ENCODE data around the gene CCDC192. TPM values are rescaled to one million over a fixed set of nuclear protein-coding genes. Genes with fewer than 3 reads are reported as not detected.

The CCDC192 gene
- total and polyA plus RNA-seq, 8 donors, result 0.81 to 1.6 (median 1.2) TPM; not detected in 2

DNA sequence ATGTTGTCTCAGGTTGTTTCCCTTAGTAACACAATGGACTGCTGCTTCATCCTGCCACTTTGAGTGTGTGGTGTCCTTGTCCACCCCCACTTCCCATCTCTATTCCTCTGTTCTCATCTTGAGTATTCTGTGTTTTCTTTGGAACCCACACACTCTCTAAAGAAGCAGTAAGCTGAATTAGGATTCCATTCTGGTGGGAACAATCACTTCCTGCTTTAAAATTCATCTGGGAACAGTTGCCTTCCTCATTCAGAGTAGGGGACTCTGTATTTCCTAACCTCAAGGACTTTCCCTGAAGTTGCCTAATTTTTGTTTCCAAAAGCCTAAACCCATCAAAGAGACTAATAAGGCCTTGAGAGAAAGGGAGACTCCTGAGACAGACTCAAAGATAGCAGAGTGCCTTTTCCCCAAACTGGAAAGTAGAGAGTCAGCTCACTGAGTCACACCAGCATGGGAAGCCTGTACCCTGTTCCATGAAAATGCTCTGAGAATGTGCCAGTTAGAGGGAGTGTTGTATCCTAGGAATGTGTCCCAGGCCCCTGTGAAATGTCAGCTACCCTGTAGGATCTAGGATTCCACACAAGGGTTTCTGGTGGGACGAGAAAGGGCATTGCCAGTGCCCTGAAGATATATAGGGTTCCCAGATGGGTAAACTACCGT lies 63.6 kb downstream of the CCDC192 start:
- intact Hi-C loops (cut with DNase I), result no loop called here
- H3K27ac ChIP-seq, result no peak overlapping the region
- TF ChIP-seq, protein P1, sequence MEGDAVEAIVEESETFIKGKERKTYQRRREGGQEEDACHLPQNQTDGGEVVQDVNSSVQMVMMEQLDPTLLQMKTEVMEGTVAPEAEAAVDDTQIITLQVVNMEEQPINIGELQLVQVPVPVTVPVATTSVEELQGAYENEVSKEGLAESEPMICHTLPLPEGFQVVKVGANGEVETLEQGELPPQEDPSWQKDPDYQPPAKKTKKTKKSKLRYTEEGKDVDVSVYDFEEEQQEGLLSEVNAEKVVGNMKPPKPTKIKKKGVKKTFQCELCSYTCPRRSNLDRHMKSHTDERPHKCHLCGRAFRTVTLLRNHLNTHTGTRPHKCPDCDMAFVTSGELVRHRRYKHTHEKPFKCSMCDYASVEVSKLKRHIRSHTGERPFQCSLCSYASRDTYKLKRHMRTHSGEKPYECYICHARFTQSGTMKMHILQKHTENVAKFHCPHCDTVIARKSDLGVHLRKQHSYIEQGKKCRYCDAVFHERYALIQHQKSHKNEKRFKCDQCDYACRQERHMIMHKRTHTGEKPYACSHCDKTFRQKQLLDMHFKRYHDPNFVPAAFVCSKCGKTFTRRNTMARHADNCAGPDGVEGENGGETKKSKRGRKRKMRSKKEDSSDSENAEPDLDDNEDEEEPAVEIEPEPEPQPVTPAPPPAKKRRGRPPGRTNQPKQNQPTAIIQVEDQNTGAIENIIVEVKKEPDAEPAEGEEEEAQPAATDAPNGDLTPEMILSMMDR (IDR thresholded peaks at IDR 0.05), result no peak
- no peak overlapping the region for H3K4me3 ChIP-seq
- H3K36me3 ChIP-seq, result no peaks in the 10 kb centered on the region
- no peaks in the 10 kb centered on the region for H3K9me3 ChIP-seq
- DNase-seq (no peak), ATAC-seq (no peak)
- no peaks in the 10 kb centered on the region for H3K4me1 ChIP-seq
- H3K27me3 ChIP-seq, result no peaks in the 10 kb centered on the region

DNA sequence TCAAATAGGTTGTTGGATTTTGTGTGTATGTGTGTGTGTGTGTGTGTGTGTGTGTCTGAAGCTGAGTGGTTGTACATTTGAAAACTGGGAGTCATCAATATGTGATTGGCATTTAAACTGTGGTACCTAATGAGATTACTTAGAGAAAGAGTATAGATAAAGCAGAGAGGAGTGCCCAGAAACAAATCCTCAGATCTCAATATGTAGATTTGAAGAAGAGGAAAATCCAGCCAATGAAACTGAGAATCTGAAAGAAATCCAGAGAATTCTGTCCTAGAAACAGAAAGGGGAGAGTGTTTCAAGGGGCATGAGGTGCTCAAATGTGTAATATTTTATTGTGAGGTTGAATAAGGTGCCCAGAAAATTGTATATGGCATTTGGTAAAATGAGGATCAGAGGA lies 66.2 kb downstream of the CCDC192 start:
- H3K27me3 ChIP-seq, result no peaks in the 10 kb centered on the region
- H3K4me3 ChIP-seq, result no peak overlapping the region
- H3K27ac ChIP-seq, result no peak overlapping the region
- intact Hi-C loops (cut with DNase I), result no loop called here
- no peaks in the 10 kb centered on the region for H3K9me3 ChIP-seq
- ATAC-seq (no peak), DNase-seq (no peak)
- no peaks in the 10 kb centered on the region for H3K36me3 ChIP-seq
- TF ChIP-seq, protein P1 (IDR thresholded peaks at IDR 0.05), result no peak
- no peaks in the 10 kb centered on the region for H3K4me1 ChIP-seq

DNA sequence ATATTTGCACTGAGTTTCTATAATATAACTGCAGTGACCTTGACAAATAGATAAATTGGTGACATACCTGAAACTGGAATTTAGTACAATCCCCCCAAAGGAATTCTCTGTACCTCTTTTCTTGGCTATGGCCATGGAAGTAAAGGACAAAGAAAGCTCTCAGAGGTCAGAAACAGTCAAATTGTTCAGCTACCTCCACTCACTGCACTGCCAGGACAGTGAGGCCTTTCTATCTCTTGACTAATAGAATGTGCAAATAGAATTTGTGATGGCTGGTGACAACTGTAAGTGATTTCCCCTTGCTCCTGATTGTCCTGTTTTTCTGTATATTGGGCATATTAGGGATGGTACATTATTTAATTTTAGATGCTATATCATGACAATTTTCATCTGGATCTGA lies 67.1 kb downstream of the CCDC192 start:
- no peaks in the 10 kb centered on the region for H3K27me3 ChIP-seq
- intact Hi-C loops (cut with DNase I), result no loop called here
- H3K4me3 ChIP-seq, result no peak overlapping the region
- TF ChIP-seq, protein P1 (IDR thresholded peaks at IDR 0.05), result no peak
- H3K36me3 ChIP-seq, result no peaks in the 10 kb centered on the region
- H3K4me1 ChIP-seq, result no peaks in the 10 kb centered on the region
- H3K9me3 ChIP-seq, result no peaks in the 10 kb centered on the region
- H3K27ac ChIP-seq, result no peak overlapping the region
- ATAC-seq, result no peak
- no peak for DNase-seq

DNA sequence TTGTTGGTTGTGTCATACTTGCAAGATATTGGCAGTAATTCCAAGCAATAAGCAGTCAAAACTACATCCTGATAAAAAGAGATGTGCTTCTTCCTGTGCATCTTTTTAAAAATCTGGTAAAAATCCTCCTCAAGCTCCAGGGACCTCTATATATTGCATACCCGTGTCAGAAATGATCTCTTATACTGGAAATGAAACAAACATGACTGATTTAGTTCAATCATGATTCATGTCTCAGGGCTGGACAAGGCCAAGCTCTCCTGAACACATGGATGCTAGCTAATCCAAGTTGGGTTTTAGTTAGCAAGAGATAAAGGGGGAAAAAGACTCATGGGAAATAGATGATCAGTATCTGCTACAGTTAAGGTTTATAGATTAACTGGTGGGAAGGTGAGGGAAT lies 69.3 kb downstream of the CCDC192 start:
- TF ChIP-seq, protein P1 (IDR thresholded peaks at IDR 0.05), result no peak
- Histone ChIP-seq H3K27me3 (no peaks in the 10 kb centered on the region), H3K27ac (no peak overlapping the region), H3K9me3 (peaks cover 0 to 6% of the 10 kb centered on the region in 2 donors), H3K36me3 (no peaks in the 10 kb centered on the region), H3K4me3 (no peak overlapping the region), H3K4me1 (no peaks in the 10 kb centered on the region)
- intact Hi-C loops (cut with DNase I), result no loop called here
- ATAC-seq (no peak), DNase-seq (no peak)

DNA sequence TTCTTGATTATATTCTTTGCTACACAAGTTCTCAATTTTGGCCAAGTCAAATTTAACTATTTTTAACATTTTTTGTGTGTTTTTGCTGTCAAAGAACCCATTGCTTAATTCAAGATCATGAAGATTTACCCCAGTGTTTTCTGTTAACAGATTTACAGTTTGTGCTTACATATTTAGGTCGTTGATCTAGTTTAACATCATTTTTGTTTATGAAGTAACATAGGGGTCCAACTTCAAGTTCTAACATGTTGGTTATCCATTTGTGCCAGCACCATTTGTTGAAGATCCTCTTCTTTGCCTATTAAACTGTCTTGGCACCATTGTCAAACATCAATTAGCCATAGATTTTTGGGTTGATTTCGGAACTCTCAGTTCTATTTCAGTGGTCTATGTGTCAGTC lies 71.0 kb downstream of the CCDC192 start:
- Histone ChIP-seq H3K27ac (no peak overlapping the region), H3K27me3 (no peaks in the 10 kb centered on the region), H3K36me3 (no peaks in the 10 kb centered on the region), H3K4me3 (no peak overlapping the region), H3K9me3 (peaks cover 0 to 12% of the 10 kb centered on the region in 2 donors), H3K4me1 (no peaks in the 10 kb centered on the region)
- no peak for ATAC-seq
- intact Hi-C loops (cut with DNase I), result no loop called here
- no peak for DNase-seq
- TF ChIP-seq, protein P1 (IDR thresholded peaks at IDR 0.05), result no peak

All from left lung (tissue), 10 donors.